Transverse colon (tissue), 4 donors: Measurements from ENCODE around the gene DOCK3.

Source experiments
- POLR2AphosphoS5 ChIP-seq, 3 donors: sonication (generic); formaldehyde crosslinking; IDR thresholded peaks; one replicate each; pipeline ENCODE4 v1.6.1; 2016; ENCODE audit warnings: antibody characterized with exemption in 3 of 3
- TF ChIP-seq, protein P1 (sequence below), 5 experiments: fragments of 200-600 bp in 3 of 5; fragments of 450-650 bp in 2 of 5; sonication (generic) in 3 of 5; IDR thresholded peaks; 1 replicate in 2 of 5; 2 replicates in 3 of 5; pipeline ENCODE4 v1.5.1; 2016 to 2017; ENCODE audit warnings: antibody characterized with exemption in 5 of 5, inconsistent platforms in 3 of 5, mild to moderate bottlenecking in 2 of 5, moderate library complexity in 1 of 5

DNA sequence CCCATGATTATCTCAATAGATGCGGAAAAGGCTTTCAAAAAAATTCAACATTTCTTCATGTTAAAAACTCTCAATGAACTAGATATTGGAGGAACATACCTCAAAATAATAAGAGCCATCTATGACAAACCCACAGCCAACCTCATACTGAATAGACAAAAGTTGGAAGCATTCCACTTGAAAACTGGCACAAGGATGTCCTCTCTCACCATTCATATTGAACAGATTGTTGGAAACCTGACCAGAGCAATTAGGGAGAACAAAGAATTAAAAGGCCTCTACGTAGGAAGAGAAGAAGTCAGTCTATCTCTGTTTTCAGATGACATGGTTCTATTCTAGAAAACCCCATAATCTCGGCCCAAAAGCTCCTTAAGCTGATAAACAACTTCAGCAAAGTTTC lies 435.9 kb downstream of the DOCK3 start:
- TF ChIP-seq POLR2AphosphoS5 (IDR thresholded peaks at IDR 0.05), result no peak
- TF ChIP-seq, protein P1, sequence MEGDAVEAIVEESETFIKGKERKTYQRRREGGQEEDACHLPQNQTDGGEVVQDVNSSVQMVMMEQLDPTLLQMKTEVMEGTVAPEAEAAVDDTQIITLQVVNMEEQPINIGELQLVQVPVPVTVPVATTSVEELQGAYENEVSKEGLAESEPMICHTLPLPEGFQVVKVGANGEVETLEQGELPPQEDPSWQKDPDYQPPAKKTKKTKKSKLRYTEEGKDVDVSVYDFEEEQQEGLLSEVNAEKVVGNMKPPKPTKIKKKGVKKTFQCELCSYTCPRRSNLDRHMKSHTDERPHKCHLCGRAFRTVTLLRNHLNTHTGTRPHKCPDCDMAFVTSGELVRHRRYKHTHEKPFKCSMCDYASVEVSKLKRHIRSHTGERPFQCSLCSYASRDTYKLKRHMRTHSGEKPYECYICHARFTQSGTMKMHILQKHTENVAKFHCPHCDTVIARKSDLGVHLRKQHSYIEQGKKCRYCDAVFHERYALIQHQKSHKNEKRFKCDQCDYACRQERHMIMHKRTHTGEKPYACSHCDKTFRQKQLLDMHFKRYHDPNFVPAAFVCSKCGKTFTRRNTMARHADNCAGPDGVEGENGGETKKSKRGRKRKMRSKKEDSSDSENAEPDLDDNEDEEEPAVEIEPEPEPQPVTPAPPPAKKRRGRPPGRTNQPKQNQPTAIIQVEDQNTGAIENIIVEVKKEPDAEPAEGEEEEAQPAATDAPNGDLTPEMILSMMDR (IDR thresholded peaks at IDR 0.05), result no peak
